GM12878 (cell line): ENCODE data around the gene PRDM16.

ENCODE experiments used
- CHD1 ChIP-seq: IDR thresholded peaks from 2 replicates; pipeline ENCODE4 v1.6.1; 2012; ENCODE audit warnings: low read depth, low read length, improper control_type of control experiment
- EZH2 ChIP-seq: IDR thresholded peaks from 2 replicates; pipeline ENCODE4 v1.6.1; 2012; ENCODE audit warnings: low read depth, mild to moderate bottlenecking, control low read depth, inconsistent platforms, low read length, borderline replicate concordance; ENCODE audit not compliant: control insufficient read depth
- HDGF ChIP-seq: fragments of 450-650 bp; IDR thresholded peaks from 2 replicates; pipeline ENCODE4 v1.6.1; 2016; ENCODE audit warnings: antibody characterized with exemption
- KLF5 ChIP-seq: fragments of 450-650 bp; IDR thresholded peaks from 2 replicates; pipeline ENCODE4 v1.6.1; 2014; ENCODE audit warnings: mild to moderate bottlenecking; ENCODE audit not compliant: partially characterized antibody
- MTA3 ChIP-seq: IDR thresholded peaks from 2 replicates; pipeline ENCODE4 v1.6.1; 2012; ENCODE audit warnings: low read length, inconsistent platforms, borderline replicate concordance
- POLR2AphosphoS5 ChIP-seq: IDR thresholded peaks from 2 replicates; pipeline ENCODE4 v1.6.1; 2011; ENCODE audit warnings: mild to moderate bottlenecking, low read length, inconsistent platforms
- TARDBP ChIP-seq: IDR thresholded peaks from 2 replicates; pipeline ENCODE4 v1.6.1; 2016; ENCODE audit warnings: borderline replicate concordance
- YY1 ChIP-seq: IDR thresholded peaks from 2 replicates; pipeline ENCODE4 v1.6.1; 2011; ENCODE audit warnings: low read depth, mild to moderate bottlenecking, low read length
- TF ChIP-seq, protein P1 (sequence below), 3 experiments: IDR thresholded peaks in 2 of 3; conservative IDR thresholded peaks in 1 of 3; 2 replicates each; pipeline ENCODE4 v1.5.1; 2011; ENCODE audit warnings: low read depth in 3 of 3, low read length in 3 of 3, mild to moderate bottlenecking in 3 of 3, control low read depth in 2 of 3, moderate library complexity in 2 of 3, inconsistent platforms in 1 of 3, mixed read lengths in 1 of 3; ENCODE audit not compliant: control insufficient read depth in 2 of 3, insufficient read depth in 1 of 3; ENCODE audit errors: extremely low read depth in 1 of 3
- TF ChIP-seq, protein P2 (sequence below): IDR thresholded peaks from 2 replicates; pipeline ENCODE4 v1.6.1; 2012; ENCODE audit warnings: mild to moderate bottlenecking, low read depth, low read length
- TF ChIP-seq, protein P3 (sequence below): fragments of 450-650 bp; formaldehyde crosslinking; IDR thresholded peaks from 2 replicates; pipeline ENCODE4 v1.5.0; 2022; ENCODE audit warnings: mild to moderate bottlenecking, missing genetic modification characterization

DNA sequence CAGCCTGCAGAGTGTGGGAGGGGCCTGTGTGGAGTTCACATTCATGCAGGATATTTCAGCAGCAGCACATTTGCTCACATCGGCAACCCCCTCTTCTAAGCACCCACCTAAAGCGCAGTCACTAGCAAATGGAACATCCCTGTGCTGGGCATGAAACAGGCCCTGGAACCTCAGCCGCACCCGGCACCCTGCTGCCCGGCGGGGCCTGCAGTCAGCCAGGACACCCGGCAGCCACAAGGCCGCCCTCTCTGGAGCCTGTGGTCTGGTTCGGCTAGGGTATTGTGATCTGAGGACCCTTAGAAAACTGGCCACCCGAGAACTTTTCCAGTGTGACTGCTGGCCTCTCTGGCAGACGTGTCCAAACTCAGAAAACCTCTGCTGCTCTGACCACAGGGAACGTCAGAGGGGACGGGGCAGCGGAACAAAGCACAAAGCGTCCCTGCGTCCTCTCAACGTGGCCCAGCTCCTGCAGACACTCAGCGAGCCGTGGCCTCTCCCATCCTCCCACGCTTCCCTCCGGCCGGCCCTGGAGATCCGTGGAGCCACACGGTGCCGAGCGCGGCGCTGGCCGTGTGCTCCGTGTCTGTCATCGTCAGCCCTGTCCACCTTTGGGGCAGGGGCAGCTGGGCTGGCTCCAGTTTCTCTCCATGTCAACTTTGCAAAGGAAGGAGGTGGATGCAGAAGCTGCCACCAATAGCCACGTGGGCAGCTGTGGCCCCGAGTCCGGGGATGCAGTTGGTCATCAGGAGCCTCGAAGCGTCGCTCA lies 209.6 kb downstream of the PRDM16 start:
- TF ChIP-seq YY1: no peak
- TF ChIP-seq POLR2AphosphoS5: no peak
- TF ChIP-seq, protein P1, sequence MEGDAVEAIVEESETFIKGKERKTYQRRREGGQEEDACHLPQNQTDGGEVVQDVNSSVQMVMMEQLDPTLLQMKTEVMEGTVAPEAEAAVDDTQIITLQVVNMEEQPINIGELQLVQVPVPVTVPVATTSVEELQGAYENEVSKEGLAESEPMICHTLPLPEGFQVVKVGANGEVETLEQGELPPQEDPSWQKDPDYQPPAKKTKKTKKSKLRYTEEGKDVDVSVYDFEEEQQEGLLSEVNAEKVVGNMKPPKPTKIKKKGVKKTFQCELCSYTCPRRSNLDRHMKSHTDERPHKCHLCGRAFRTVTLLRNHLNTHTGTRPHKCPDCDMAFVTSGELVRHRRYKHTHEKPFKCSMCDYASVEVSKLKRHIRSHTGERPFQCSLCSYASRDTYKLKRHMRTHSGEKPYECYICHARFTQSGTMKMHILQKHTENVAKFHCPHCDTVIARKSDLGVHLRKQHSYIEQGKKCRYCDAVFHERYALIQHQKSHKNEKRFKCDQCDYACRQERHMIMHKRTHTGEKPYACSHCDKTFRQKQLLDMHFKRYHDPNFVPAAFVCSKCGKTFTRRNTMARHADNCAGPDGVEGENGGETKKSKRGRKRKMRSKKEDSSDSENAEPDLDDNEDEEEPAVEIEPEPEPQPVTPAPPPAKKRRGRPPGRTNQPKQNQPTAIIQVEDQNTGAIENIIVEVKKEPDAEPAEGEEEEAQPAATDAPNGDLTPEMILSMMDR (IDR thresholded peaks at IDR 0.05 in 2 of 3, conservative IDR thresholded peaks at IDR 0.05 in 1 of 3; ENCODE audit: control insufficient read depth in 2 of 3, extremely low read depth in 1 of 3, insufficient read depth in 1 of 3, low read depth in 3 of 3, low read length in 3 of 3): no peak
- no peak for TF ChIP-seq HDGF
- TF ChIP-seq, protein P2, sequence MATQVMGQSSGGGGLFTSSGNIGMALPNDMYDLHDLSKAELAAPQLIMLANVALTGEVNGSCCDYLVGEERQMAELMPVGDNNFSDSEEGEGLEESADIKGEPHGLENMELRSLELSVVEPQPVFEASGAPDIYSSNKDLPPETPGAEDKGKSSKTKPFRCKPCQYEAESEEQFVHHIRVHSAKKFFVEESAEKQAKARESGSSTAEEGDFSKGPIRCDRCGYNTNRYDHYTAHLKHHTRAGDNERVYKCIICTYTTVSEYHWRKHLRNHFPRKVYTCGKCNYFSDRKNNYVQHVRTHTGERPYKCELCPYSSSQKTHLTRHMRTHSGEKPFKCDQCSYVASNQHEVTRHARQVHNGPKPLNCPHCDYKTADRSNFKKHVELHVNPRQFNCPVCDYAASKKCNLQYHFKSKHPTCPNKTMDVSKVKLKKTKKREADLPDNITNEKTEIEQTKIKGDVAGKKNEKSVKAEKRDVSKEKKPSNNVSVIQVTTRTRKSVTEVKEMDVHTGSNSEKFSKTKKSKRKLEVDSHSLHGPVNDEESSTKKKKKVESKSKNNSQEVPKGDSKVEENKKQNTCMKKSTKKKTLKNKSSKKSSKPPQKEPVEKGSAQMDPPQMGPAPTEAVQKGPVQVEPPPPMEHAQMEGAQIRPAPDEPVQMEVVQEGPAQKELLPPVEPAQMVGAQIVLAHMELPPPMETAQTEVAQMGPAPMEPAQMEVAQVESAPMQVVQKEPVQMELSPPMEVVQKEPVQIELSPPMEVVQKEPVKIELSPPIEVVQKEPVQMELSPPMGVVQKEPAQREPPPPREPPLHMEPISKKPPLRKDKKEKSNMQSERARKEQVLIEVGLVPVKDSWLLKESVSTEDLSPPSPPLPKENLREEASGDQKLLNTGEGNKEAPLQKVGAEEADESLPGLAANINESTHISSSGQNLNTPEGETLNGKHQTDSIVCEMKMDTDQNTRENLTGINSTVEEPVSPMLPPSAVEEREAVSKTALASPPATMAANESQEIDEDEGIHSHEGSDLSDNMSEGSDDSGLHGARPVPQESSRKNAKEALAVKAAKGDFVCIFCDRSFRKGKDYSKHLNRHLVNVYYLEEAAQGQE: no peak
- TF ChIP-seq, protein P3, sequence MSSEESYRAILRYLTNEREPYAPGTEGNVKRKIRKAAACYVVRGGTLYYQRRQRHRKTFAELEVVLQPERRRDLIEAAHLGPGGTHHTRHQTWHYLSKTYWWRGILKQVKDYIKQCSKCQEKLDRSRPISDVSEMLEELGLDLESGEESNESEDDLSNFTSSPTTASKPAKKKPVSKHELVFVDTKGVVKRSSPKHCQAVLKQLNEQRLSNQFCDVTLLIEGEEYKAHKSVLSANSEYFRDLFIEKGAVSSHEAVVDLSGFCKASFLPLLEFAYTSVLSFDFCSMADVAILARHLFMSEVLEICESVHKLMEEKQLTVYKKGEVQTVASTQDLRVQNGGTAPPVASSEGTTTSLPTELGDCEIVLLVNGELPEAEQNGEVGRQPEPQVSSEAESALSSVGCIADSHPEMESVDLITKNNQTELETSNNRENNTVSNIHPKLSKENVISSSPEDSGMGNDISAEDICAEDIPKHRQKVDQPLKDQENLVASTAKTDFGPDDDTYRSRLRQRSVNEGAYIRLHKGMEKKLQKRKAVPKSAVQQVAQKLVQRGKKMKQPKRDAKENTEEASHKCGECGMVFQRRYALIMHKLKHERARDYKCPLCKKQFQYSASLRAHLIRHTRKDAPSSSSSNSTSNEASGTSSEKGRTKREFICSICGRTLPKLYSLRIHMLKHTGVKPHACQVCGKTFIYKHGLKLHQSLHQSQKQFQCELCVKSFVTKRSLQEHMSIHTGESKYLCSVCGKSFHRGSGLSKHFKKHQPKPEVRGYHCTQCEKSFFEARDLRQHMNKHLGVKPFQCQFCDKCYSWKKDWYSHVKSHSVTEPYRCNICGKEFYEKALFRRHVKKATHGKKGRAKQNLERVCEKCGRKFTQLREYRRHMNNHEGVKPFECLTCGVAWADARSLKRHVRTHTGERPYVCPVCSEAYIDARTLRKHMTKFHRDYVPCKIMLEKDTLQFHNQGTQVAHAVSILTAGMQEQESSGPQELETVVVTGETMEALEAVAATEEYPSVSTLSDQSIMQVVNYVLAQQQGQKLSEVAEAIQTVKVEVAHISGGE (CRISPR knock-in tag): no peak
- no peak for TF ChIP-seq KLF5
- no peak for TF ChIP-seq CHD1
- TF ChIP-seq TARDBP: no peak
- TF ChIP-seq EZH2: no peak
- TF ChIP-seq MTA3: no peak
